LNCaP clone FGC (cell line): ENCODE data around the gene B4GALT7.

Experiments
- DNase-seq: peaks from one replicate; pipeline ENCODE4 v3.0.0-alpha.2; 2011; ENCODE audit warnings: low read depth
- H3K4me3 ChIP-seq: 2 replicates; pipeline ENCODE4 v1.5.1; 2011; ENCODE audit warnings: mild to moderate bottlenecking, low read depth, low read length, control low read depth
- CTCF ChIP-seq: IDR thresholded peaks from 2 replicates; pipeline ENCODE4 v1.5.1; 2012; ENCODE audit warnings: mild to moderate bottlenecking; ENCODE audit not compliant: control insufficient read depth, insufficient read depth; ENCODE audit errors: extremely low read depth

Gene B4GALT7

GRCh38 chr5:177608243-177609075 is 8.5 kb downstream of the B4GALT7 start:
- no peak for DNase-seq
- H3K4me3 ChIP-seq, result no peak overlapping the region
- TF ChIP-seq CTCF, result no peak

GRCh38 chr5:177609076-177610059 is 9.4 kb downstream of the B4GALT7 start:
- no peak for TF ChIP-seq CTCF
- DNase-seq, result no peak
- no peak overlapping the region for H3K4me3 ChIP-seq

GRCh38 chr5:177610131-177610769 is 10.3 kb downstream of the B4GALT7 start:
- no peak for DNase-seq
- no peak overlapping the region for H3K4me3 ChIP-seq
- no peak for TF ChIP-seq CTCF

- no peak overlapping the region for H3K4me3 ChIP-seq
- TF ChIP-seq CTCF, result no peak
- DNase-seq, result no peak
Measured at GRCh38 chr5:177610770-177611445, 11.0 kb downstream of the B4GALT7 start.

GRCh38 chr5:177611446-177612214 is 11.7 kb downstream of the B4GALT7 start:
- DNase-seq, result no peak
- TF ChIP-seq CTCF, result no peak
- H3K4me3 ChIP-seq, result no peak overlapping the region

GRCh38 chr5:177612215-177612673 is 12.3 kb downstream of the B4GALT7 start:
- H3K4me3 ChIP-seq, result no peak overlapping the region
- TF ChIP-seq CTCF, result no peak
- no peak for DNase-seq
